AG08396 (cell line): Measurements from ENCODE around the gene ATG2A.

ENCODE experiments used
- DNase-seq: peaks from one replicate; pipeline ENCODE4 v3.0.0; 2012; ENCODE audit warnings: low spot score, mixed read lengths

Gene ATG2A

DNA sequence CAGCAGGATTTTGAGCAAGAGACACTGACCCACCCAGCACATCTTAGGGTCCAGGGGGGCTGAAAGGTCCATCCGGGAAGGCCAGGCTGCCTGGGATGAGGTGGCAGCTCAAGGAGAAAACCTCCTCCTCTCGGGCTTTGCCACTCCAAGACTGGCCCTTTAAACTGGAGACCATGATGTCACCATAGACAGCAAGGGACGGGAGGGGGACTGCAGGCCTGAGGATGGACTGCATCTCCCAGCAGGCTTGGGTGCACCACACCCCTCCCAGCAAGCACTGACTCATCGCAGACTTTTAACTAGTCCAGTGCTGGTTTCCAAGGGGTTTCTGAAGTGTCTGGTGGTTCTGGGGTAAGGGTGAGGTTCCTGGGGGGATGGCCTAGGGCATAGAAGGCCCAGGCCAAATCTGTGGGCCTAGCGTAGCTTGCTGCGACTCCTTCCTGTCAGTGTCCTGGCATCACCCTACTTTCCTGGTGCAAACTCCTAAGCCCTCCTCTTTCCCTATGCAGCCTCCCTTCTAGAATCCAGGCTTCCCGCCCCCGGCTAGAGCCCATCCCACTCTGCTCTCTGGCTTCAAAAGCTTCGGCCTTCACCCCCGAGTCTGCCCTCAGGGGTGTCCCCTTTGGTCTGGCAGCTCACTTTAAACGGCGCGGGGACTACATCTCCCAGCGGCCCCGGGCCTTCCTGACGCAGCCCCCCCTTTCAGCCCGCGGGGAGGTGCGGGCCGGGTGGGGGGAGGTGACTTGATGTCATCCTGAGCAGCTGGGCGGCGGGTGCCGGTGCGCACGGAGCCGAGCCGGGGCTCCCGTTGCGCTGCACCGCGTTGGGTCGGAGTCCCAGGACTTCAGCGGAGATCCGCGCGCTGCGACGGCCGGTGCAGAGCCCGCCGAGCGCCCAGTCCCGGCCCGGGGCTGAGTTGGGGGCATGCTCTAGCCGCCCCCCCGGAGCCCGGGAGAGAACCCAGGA lies 7.2 kb upstream of the ATG2A start, which contains the start of gene PPP2R5B:
Gene PPP2R5B, plus strand, starts transcription at position 746 of the 966 bp plus-strand sequence. CDS start 1,046 bp downstream, outside the sequence.
- DNase-seq: peak; percentile 97

DNA sequence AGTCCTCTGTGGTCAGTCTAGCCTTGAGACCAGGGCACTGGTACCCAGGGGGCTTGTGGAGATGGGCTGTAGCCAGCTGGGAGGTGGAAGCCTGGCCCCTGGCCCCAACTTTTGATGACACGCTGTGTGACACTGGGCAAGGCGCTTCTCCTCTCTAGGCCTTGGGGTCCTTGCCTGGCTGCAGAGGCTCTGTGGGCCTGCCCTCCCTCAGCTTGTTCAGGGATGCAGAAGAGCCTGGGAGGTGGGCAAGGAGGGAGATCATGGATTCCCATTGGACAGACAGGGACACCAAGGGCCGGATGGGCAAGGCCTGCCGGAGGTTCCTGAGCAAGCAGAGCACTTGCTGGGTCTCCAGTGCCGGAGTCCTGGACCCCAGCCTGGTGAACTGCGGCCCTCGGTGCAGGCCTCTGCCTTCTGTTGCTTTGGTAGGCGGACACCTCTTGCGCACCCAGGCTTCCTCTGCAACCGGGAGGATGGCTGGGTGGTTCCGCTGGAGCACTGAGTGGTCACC lies 6.2 kb upstream of the ATG2A start:
- DNase-seq: no peak

DNA sequence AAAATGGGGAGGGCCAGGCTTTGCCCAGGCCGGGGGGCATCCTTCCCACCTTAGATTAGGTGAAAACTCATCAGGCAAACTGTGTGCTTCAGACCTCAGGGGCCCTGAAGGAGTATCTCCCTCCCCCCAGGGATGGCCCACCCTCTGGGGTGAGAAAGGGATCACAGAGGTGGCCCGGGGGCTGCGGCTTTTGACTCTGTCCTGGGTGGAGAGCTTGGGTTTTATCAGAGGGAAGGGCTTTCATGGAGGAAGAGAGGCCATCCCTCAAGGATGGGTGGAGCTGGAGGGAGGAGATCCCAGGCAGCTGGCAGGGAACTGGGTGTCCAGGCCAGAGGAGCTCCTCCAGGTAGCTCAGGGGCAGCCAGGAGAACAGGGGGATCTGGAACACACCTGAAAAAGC lies 4.4 kb upstream of the ATG2A start:
- no peak for DNase-seq

DNA sequence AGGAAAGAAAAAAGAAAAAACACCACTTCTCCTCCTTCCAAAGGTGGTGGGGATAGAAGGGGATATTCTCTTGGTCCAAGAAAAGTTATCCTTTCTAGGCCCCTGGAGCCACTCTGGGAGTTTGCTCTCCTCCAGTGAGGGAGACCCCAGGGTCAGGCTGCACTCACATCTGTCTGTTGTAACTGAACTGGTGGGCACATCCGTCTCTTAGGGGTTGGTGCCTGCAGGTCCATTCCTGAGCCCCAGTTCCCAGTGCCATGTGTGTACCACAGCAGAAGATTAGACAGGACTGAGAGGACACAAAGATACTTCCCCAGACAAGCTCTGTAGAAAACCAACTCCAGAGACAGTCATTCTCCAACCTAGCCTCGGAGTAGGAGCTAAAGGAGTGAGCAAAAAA lies 3.1 kb upstream of the ATG2A start:
- DNase-seq: no peak

DNA sequence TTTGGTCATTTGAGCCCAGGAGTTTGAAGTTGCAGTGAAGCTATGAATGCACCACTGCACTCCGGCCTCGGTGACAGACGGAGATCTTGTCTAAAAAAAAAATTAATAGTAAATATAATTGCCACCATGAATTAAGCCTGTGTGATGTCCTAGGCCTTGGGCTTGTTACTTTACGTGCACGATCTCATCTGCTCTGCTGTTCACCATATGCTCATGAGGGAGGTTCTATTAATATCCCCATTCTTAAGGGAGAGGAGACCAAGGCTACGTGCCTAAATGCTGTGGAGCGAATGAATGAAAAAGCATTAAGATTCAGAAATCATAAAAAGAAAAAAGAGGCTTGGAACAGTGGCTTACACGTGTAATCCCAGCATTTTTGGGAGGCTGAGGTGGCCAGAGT lies 2.6 kb upstream of the ATG2A start:
- no peak for DNase-seq

GRCh38 chr11:64918017-64918416 lies 1.0 kb upstream of the ATG2A start:
- peak; percentile 35 for DNase-seq

GRCh38 chr11:64917663-64917995 lies 620 bp upstream of the ATG2A start:
- DNase-seq: no peak

DNA sequence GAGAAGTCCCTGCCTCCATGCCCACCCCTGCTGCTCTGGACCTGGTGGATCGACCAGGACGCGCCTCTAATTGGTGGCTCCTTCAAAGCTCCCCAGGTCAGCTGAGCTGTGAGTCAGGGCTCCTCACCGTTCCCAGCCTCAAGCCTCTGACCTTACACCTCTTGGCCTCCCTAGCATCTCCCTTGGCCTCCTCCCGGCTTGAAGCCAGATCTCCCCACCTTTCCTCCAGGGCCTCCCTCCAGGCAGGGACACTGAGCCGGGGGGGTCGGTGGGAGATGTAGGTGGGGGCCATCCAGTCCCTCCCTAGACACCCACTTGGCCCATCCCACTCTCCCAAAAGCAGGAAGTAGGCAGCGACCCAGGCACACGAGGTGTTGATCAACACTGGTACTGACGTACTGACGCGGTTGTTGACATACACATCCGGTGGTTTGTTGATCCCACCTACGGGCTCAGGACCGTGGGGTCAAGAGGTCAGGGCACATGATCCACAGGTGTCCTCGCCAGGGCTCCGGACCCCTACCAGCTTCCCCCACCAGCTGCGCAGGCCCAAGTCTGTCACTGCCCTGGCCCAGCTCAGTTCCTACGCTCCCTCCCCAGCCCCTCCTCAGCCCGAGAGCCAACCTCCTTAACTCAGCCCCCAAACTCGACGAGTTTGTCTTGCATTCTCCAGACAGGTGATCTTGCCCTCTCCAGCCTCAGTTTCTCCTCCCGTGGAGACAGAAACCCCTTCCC lies 802 bp downstream of the ATG2A start:
- peak; percentile 67 for DNase-seq

GRCh38 chr11:64915376-64915887 lies 1.6 kb downstream of the ATG2A start:
- DNase-seq: no peak

GRCh38 chr11:64914123-64914522 lies 2.9 kb downstream of the ATG2A start:
- DNase-seq: no peak

GRCh38 chr11:64913171-64913727 lies 3.8 kb downstream of the ATG2A start:
- DNase-seq: no peak

GRCh38 chr11:64911689-64912088 lies 5.3 kb downstream of the ATG2A start:
- no peak for DNase-seq

DNA sequence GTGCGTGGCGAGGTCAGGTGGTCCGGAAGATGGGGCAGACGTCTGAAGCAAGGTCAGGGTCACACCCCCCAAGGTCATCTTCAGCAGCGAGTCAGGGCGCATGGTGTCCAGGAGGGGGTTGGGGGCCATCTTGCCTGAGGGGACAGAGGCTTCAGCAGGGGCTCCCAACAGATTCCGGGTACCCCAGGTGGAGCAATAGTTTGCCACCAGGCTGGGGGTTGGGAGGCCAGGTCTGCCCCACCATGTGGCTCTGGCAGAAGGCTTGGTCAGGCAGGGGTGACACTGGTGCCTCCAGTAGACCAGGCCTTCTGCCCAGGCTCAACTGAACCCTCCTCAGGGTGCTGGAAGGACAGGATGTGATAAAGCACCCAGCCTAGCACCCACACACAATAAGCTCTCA lies 5.9 kb downstream of the ATG2A start:
- DNase-seq: no peak

DNA sequence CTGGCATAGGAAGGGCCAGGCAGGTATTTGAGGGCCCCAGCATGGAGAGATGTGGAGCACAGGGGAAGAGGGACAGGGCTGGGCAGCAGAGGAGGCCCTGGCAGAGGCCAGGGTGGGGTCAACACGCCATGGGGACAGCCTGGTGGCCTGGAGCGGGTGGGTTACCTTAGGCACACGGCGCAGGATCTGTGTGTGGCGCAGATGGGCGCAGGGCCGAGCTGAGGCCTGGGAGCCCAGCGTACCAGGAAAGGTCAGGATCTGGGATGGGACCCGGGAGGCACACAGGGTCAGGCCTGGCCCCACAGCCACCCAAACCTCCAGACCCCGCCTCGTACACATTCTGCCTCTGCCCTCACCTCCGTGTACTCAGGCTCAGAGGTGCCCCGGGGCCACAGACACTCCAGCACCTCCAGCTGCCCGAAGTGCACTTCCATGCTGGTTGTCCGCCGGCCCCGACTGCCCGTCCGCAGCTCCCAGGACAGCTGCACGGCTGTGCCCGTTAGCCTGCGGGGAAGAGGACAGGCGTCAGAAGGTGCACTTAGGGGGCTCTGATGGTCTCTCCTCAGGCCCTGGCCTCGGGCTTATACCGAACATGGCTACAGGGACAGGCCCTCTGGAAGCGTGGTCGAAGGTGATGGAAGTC lies 6.4 kb downstream of the ATG2A start:
- no peak for DNase-seq

- DNase-seq: no peak
Observed at GRCh38 chr11:64909653-64910343, 7.2 kb downstream of the ATG2A start.

DNA sequence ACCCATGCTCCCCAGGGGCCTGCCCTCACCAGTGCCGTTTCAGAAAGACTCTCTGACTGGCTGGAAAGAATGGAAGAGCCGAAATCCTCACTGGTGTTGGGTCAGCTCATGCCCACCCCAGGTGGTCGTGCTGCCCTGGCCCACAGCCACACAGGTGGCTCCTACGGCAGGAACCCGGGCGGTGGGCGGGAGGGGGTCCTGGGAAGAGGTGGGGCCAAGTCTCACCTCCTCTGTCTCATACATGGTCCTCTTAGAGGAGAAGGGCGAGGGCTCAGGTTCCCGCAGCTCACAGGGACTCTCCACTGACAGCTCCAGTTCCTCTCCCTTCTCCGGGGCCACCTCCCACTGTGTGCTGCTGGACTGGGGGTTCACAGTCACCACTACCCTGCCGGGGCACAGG lies 8.2 kb downstream of the ATG2A start:
- DNase-seq: no peak

GRCh38 chr11:64906314-64906635 lies 10.7 kb downstream of the ATG2A start:
- no peak for DNase-seq

DNA sequence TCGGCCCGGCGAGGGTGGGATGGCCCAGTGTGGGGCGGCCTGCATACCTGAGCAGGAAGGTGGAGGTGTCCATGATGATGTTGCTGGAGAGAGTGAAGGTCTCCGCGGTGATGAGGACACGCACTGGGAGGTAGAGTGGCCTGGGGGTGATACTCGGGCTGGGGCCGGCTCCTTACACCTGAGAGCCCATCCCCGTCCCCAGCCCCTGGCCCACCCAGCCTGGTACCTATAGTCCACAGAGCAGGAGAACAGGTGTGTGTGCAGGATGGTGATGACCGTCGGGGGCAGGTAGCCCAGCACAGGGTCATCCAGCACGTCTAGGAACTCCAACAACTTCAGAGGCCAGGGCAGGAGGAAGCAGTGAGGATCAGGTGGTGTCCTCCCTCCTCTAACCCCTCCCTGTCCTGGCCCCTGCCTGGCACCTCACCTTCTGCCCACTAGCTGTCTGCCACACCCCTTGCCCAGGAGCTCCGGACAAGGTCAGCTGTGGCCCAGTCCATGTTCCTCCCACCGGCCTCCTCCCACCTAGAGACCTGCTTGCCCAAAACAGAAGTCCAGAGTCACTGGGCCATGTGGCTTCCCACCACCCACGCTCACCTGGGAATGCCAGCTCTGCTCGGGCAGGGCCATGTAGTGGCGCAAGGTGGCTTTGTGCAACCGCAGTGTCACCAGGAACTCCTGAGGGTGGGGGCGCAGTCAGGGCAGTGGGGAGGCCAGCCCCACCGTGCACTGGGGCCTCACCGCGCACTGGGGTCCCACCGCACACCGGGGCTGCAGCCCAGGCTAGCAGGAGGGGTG lies 11.3 kb downstream of the ATG2A start:
- no peak for DNase-seq

- no peak for DNase-seq
Observed at GRCh38 chr11:64903291-64903833, 13.6 kb downstream of the ATG2A start.
